Fibroblast of skin of right biceps (primary cell): ENCODE measurements around the gene SPDEF.

Experiments
- DNase-seq: peaks from one replicate; pipeline ENCODE4 v3.0.0-alpha.2; 2013

Gene SPDEF

DNA sequence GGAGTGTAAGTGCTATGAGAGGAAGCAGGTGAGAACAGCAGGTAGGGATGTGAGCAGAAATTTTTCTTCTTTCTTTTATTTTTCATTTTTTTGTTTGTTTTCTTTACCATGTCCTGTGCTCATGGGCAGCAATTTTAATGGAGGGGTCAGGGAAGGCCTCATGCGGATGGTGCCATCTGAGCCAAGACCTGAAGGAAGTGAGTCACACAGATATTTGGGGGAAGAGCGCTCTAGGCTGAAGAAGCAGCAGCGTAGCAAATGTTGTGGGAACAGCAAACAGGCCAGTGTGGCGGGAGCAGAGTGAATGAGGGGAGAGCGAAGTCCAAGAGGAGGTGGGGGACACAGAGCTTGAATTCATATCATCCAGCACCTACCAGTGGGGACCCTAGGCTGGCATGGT, 12.7 kb downstream of the SPDEF start:
- DNase-seq, result peak; percentile 50

DNA sequence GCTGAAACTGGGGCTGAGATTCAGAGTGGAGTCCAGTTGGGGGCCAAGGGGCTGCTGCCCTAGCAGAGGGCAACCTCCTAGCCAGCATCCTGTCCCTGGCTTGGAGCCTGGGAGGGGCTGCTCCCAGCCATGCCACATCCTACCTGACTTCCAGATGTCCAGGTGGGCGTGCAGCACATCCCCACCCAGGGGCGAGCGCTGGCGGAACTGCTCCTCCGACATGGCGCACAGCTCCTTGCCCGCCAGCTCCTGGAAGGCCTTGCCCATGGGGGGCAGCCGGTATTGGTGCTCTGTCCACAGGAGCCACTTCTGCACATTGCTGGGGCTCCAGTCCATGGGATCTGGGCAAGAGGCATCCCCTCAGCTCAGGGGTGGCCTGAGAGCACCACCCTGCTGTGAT, 15.3 kb downstream of the SPDEF start:
- no peak for DNase-seq

DNA sequence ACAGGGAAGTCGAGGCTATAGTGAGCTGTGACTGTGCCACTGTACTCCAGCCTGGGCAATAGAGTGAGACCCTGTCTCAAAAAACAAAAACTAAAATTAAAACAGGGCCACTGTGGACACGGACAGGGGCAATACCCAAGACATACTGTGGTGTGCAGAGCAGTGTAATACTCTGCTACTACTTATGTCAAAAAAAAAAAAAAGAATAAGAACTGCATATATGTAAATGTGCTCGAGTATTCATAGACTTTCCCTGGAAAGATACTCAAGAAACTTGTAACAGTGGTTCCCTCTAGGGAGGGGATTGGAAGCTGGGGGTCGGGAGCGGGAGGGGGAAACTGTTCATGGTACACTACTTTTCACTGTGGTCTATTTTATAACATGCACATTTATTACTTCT, 15.9 kb downstream of the SPDEF start:
- no peak for DNase-seq

DNA sequence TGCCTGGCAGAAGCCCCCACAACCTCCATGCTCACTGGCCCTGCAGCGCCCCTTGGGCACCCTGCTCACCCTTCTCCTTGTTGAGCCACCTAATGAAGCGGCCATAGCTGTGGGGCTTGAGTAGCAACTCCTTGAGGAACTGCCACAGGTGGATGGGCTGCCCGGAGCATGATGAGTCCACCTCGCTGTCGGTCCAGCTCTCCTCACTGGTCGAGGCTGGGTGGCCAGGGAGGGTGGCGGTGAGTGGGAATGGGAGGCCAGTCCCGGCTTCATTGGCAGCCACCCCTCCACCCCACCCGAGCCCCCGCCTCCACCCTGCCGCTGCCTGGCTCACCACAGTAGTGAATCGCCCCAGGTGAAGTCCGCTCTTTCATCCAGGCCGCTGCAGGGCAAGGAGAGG, 16.9 kb downstream of the SPDEF start:
- DNase-seq, result no peak

DNA sequence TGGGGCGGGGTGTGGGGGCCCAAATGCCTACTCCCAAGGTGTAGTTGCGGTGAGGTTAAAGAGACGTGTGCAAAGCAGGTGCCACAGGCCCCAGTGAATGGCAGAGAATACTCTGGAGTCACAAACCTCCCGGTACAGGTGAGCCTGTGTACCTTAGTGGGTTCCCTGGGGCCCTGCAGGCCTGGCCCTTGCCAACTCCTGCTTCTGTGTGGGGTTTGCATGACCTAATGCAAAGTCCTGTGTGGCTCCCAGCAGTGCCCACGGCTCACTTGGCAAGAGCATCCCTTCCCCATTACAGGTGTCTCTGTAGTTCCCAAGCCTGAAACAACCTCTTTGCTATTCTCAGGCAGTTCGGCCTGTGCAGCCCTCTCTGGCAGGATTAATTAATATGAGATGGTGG, 17.5 kb downstream of the SPDEF start:
- DNase-seq, result no peak

DNA sequence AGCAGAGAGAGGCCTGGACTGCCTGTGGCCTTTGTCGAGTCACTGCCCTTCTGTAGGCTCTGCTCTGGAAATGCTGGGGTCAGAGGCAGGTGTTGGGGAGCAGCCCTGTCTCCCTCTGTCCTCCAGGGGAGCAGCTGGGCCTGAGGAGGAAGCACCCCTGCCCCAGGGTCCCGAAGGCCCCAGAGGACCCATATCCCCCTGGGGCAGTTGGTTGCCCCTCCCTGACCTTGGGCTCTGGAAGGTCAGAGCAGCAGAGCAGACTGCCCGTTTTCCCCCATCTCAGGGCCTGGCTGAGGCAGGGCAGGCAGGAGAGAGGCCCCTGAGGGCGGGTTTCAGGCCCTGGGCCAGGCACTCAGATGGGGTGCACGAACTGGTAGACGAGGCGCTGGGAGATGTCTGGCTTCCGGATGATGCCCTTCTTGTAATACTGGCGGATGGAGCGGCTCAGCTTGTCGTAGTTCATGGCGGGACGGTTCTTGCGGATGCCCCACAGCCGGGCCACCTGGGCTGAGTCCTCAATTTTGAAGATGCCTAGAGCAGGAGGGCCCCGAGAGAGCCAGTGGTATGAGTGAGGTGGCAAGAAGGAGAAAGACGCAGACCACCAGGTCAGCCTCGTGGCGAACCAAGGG, 18.1 kb downstream of the SPDEF start:
- no peak for DNase-seq

DNA sequence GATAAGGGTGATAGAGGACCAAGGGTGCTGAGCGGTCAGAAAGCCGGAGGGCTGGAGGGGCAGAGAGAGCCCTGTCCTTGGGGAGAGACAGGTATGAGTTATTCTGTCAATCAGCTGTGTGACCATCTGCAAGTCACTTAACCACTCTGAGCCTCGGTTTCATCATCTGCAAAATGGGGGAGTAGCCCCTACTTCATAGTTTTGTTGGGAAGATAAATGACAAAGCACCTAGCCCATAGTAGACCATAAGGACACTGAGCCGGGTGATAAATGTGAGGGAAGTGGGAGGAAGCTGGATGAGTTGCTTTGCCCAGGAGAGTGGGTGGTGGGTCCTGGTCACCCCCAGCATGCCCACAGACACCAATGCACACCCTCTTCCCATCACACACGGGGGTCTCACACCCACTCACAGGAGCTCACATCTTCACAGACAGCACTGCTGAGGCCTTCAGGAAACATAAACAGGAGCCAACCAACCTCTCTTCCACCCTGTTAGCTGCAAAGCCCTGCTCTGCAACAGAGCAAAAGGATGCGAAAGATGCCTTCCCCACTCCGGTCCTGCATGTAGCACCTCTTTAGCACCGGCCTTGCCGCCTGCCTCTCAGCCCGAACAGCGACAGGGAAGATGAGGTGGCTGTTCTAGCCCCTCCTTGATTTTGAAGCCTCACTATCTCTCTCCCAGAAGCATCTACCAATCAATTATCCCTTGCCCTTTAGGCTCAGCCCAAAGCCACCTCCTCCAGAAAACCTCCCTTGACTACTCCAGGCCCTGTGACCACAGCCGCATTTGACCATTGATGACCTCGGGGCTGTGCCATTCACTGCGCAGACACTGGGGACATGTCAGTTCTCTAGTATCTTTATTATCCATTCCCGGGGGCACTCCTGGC, 18.9 kb downstream of the SPDEF start:
- DNase-seq, result no peak

DNA sequence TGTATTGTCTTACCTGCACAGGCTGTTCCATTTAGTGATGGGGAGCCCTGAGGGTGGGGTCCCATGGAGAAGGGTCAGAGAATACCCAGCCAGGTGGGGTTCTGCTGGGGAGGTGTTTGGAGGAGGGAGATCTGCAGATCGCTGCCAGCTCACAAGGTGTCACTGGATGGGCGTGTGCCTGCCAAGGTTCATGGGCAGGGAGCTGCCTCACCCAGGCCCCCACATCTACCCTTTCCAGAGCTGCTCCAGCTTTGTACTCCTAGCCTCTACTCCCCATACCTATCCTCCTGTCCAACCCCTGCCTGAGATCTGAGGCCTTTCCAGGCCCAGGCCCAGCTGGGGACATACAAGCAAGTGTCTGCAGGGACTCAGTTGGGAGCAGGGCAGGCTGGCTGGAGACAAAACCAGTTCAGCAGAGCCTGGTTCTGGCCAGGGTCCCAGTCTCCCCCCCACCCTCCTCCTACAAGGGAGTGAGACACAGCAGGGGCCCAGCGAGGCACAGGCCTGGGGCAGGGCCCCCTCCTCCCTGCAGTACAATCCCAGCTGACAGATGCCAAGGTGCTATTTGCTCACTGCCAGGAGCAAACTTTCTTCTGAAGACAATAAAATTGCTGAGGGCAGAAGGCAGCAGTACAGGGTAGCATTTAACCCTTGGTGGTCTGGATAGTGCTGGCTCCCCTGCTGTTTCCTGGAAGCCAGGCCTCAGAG, 19.7 kb downstream of the SPDEF start:
- no peak for DNase-seq

DNA sequence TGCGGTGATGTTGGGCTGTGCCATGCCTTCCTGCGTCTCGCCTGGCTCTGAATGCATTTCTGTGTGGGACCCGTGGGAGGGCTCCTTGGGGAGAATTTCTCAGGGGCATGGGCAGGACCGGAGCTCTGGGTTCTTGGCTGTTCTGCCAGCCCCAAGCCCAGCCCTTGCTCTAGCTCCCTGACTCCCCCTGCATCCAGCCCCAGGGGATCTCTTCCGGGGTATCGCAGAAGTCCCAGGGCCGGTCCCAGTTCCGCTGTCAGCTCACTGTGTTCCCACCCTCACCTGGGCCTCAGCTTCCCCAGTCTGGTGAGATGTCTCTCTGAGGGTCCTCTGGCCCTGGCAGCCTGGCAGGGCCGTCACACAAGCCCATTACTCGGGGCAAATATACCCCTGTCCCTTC, 20.5 kb downstream of the SPDEF start:
- DNase-seq, result no peak

DNA sequence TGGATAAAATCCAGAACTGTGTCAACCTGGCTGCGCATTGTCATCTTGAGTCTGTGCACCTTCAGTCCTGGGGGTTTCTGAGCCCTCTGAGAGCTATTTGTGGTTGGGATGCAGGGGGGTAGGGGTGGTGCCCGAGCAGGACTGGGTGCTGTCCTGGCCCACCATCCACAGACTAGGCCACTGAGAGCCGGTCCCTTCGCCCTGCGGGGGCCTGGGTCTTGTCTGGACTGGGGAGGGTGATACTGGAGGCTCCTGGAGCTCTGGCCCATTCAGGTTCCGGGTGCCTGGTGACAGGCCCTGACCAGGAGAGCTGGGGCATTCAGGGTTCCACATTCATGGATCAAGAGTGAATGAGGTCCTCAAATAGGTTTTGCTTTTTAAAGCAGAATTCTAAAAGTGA, 20.9 kb downstream of the SPDEF start:
- DNase-seq, result no peak

DNA sequence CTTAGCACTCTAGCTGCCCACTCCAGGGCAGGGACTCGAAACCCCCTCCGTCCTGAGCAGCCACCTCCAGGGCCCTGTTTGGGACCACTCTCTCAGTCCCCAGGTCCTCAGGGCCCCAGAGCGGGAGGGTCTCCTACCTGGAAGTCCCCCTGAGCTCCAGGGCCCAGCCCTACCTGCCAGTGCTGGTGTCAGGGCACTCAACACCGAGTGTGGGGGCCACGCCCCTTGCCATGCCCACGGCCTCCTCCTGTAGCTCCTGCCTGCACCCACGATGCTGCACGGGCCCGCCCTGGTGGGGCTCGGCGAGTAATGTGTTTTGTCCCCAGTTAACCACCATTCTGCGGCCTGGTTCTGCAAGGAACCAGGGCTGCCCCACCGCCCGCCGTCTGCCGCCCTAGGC, 21.5 kb downstream of the SPDEF start:
- DNase-seq, result no peak

DNA sequence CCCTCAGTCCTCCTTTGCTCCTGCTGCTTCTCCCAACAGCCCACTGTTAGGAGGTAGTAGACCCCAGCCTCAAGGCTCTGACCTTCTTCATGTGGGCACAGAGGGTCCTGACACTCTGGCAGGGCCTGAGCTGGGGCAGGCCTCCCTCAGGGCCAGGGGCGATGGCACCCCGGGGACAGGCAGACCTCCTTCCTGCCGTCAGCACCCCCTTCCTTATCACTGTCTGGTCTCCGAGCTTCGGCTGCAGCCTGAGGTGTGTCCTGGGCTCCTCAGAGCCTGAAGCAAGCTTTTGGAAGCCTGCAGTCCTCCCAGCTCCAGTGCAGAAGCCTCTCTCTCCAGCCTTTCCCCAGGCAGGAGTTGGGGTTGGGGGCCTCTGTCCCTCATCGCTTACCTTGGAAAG, 22.0 kb downstream of the SPDEF start:
- DNase-seq, result no peak

DNA sequence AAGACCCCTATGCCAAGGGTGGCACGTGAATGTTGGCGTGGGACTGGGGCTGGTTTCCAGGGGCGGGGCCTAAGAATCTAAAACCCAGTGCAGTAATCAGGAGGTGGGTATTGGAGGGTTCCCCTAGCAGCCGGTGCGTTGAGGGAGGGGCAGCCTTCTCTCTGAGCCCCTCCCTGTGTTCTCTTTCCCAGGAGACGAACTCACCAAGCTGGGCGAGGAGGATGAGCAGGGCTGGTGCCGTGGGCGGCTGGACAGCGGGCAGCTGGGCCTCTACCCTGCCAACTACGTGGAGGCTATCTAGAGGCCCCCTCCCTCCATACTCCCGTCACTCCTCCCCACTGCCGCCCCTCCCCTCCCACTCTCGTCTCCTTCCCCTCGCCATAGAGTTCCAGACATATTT, 23.9 kb downstream of the SPDEF start:
- DNase-seq, result no peak

DNA sequence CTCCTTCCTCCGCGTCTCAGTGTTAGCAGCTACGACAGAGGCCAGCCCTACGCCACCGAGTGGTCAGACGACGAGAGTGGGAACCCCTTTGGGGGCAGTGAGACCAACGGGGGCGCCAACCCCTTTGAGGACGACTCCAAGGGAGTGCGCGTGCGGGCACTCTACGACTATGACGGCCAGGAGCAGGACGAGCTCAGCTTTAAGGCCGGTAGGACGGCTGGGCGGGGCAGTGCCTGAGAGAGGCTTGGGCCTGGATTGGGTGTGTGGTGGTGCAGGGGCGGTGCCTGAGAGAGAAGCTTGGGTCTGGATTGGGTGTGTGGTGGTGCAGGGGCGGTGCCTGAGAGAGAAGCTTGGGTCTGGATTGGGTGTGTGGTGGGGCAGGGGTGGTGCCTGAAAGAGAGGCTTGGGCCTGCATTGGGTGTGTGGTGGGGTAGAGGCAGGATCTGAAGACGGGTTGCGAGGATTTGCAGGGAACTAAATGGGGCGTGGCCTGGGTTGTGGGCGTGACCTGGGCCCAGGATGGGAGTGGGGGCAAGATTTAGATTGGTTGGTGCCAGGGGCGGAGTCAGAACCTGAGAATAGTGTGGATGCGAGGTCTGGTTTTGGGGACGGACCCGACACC, 24.4 kb downstream of the SPDEF start:
- DNase-seq, result peak; percentile 70

DNA sequence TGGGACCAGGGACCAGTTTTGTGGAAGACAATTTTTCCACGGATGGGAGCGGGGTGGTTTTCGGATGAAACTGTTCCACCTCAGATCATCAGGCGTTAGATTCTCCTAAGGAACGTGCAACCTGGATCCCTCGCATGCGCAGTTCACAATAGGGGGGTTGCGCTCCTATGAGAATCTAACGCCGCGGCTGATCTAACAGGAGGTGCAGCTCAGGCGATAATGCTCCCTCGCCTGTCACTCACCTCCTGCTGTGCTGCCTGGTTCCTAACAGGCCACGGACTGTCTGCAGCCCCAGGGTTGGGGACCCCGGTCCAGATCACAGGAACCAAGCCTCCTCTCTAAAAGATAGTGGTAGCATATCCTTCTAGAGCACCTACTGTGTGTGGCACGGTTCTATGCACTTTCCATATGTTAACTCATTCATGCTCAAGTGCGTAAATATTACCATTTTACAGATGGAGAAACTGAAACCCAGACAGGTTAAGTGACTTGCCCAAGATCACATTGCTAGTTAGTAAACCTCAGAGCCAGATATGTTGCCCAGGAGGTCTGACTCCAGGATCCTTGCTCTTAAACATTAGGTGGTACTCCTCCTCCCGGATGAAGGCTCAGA, 25.3 kb downstream of the SPDEF start:
- DNase-seq, result no peak

DNA sequence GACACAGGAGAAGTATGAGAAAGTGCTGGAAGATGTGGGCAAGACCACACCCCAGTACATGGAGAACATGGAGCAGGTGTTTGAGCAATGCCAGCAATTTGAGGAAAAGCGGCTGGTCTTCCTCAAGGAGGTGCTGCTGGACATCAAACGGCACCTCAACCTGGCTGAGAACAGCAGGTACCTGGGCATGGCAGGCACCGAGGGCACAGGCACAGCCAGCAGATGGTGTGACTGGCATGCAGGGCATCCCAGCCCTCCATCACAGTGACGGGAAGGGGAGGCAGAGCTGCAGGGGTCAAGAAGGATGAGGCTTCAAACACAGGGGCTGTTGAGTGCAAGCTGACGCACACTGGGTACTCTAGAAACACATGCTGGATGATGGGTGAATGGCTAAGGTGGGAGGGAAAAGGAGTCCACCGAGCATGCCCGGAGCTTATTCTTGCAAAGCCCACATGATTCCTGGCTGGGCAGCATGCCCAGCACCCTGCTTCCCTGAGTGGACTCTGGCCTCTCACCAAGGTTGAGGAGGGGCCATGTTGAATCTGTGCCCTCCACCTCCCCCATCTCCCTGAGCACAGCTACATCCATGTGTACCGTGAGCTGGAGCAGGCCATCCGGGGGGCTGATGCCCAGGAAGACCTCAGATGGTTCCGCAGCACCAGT, 26.3 kb downstream of the SPDEF start:
- DNase-seq, result no peak

DNA sequence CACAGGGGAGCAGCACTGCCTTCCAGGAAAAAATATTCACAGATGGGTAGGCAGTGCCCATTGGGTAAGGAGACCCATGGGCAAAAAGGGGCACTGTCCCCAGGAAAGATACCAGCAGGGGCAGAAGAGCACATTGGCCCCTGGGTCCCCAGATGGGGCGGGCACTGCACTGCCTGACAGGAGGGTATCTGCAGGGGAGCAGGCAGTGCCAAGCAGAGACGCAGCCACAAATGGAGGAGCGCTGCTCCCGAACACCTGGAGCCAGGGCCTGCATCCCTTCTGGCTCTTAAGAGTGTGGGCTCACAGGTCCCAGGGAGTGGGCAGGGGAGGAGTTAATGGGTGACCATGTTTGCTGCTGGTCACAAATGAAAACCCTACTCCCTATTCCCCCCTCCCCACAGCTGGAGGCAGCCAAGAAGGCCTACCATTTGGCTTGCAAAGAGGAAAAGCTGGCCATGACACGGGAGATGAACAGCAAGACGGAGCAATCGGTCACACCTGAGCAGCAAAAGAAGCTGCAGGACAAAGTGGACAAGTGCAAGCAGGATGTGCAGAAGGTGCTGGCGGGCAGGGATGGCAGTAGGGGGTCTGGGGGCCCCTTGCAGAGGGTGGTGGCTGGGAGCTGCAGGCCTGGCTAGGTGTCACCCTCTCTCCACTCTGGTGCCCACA, 27.0 kb downstream of the SPDEF start:
- no peak for DNase-seq

DNA sequence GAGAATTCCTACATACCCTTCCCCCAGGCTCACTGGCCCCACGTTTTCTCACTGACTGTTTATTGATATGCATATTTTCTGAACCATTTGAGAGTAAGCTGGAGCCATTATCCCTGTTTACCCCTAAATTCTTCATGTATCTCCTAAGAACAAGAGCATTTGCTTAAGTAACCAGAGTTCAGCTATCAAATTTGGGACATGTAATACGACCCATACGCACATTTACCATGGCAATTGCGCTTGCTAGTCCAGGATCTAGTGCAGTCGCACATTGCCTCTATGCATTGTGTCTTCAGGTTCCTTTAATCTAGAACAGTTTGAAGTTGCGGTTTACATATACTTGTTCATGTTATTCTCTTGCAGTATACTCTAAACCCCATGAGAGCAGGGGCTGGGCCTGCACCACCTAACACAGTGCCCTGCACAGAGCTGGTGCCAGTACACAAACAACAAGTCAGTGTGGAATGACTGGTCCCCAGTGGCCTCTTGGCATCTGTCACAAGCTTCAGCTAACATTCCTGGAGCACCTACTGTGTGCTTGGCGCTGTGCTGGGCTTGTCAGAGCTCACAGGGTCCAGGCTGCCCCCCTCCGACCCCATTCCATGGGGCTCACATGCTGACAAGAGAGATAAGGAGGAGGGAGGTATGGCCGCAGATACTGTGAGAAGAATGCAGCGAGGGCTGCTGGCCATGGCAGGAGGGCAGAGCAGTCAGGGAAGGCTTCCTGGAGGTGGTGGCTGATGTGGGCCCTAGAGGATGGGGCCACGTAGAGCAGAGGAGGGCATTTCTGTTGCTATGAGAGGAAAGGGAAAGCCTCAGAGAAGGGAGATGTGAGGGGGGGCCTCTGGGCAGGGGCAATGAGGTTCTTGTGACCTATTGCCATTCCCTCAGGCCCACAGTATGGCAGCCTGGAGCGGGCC, 28.1 kb downstream of the SPDEF start:
- DNase-seq, result no peak

DNA sequence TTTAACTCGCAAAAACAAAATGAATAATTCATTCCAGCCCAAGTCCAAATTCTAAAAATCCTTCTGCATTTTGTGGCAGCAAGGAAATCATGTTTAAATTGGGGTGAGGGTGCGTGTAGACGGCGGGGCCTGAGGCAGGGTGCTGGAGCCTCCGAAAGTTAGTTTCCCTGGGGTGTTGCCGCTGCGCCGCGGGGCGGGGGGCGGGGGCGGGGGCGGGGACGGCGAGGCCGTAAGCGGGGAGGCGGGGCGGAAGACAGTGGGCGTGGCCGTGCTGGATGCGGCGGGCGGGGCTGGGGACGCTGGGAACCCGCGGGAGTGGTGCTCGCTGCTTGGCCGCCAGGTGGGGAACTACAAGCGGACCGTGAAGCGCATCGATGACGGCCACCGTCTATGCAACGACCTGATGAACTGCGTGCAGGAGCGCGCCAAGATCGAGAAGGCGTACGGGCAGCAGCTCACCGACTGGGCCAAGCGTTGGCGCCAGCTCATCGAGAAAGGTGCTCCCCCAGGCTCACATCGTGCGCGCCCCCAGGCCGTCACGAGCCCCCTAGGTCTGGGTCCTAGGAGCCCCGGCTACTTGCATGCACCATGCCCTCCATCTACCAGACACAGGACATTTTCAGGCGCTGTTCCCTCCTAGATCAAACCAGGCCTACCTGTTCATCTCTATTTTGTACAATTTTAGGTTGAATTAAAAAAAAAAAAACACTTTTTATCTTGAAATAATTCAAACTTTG, 29.0 kb downstream of the SPDEF start:
- peak; percentile 88 for DNase-seq
